SK-N-SH treated with all-trans-retinoic acid at 6 μM for 48 hours (cell line): ENCODE data around the gene RAG1.

ENCODE experiments used
- ATAC-seq: fragments of 200-7000 bp; cut with Tn5 transposase; 3 replicates; pipeline ENCODE4 v1.9.1; 2020; ENCODE audit warnings: mild to moderate bottlenecking, moderate library complexity
- BACH2 ChIP-seq: fragments of 250-450 bp; sonication (Bioruptor Pico); IDR thresholded peaks from 2 replicates; pipeline ENCODE4 v1.9.0; 2021; ENCODE audit warnings: mild to moderate bottlenecking, borderline replicate concordance
- CSDC2 ChIP-seq: fragments of 250-450 bp; sonication (Bioruptor Pico); IDR thresholded peaks from 2 replicates; pipeline ENCODE4 v1.5.0; 2020; ENCODE audit warnings: mild to moderate bottlenecking, moderate library complexity
- GLIS3 ChIP-seq: fragments of 250-450 bp; sonication (Bioruptor Pico); IDR thresholded peaks from 2 replicates; pipeline ENCODE4 v1.5.0; 2020; ENCODE audit warnings: mild to moderate bottlenecking, moderate library complexity
- ISL1 ChIP-seq: fragments of 250-450 bp; sonication (Bioruptor Pico); IDR thresholded peaks from 2 replicates; pipeline ENCODE4 v2.1.2; 2022; ENCODE audit warnings: mild to moderate bottlenecking, moderate library complexity
- OSR1 ChIP-seq: fragments of 250-450 bp; sonication (Bioruptor Pico); IDR thresholded peaks from 2 replicates; pipeline ENCODE4 v1.8.0; 2022; ENCODE audit warnings: moderate library complexity, mild to moderate bottlenecking, inconsistent platforms
- PPARA ChIP-seq: fragments of 250-450 bp; sonication (Bioruptor Pico); IDR thresholded peaks from 2 replicates; pipeline ENCODE4 v1.5.0; 2020; ENCODE audit warnings: mild to moderate bottlenecking, borderline replicate concordance
- RARB ChIP-seq: fragments of 250-450 bp; sonication (Bioruptor Pico); IDR thresholded peaks from 2 replicates; pipeline ENCODE4 v1.8.0; 2021; ENCODE audit warnings: mild to moderate bottlenecking, moderate library complexity
- SNAI2 ChIP-seq: fragments of 250-450 bp; sonication (Bioruptor Pico); IDR thresholded peaks from 2 replicates; pipeline ENCODE4 v1.5.0; 2020; ENCODE audit warnings: mild to moderate bottlenecking, moderate library complexity
- TCF4 ChIP-seq: fragments of 250-450 bp; sonication (Bioruptor Pico); IDR thresholded peaks from 2 replicates; pipeline ENCODE4 v1.8.0; 2021; ENCODE audit warnings: mild to moderate bottlenecking, moderate library complexity, borderline replicate concordance
- TOX ChIP-seq: fragments of 250-450 bp; sonication (Bioruptor Pico); IDR thresholded peaks from 2 replicates; pipeline ENCODE4 v1.8.0; 2021; ENCODE audit warnings: mild to moderate bottlenecking, moderate library complexity, borderline replicate concordance
- ZC3H10 ChIP-seq: fragments of 250-450 bp; sonication (Bioruptor Pico); IDR thresholded peaks from 2 replicates; pipeline ENCODE4 v1.5.1; 2021; ENCODE audit warnings: mild to moderate bottlenecking, moderate library complexity
- ZFP3 ChIP-seq: fragments of 250-450 bp; sonication (Bioruptor Pico); IDR thresholded peaks from 2 replicates; pipeline ENCODE4 v1.5.0; 2020; ENCODE audit warnings: mild to moderate bottlenecking, moderate library complexity
- ZFP30 ChIP-seq: fragments of 450-650 bp; formaldehyde crosslinking; IDR thresholded peaks from 2 replicates; pipeline ENCODE4 v1.5.0; 2022; ENCODE audit warnings: mild to moderate bottlenecking, moderate library complexity
- ZNF565 ChIP-seq: fragments of 450-650 bp; formaldehyde crosslinking; conservative IDR thresholded peaks from 2 replicates; pipeline ENCODE4 v1.5.0; 2020; ENCODE audit warnings: low read depth, mild to moderate bottlenecking, moderate library complexity
- ZNF70 ChIP-seq: fragments of 450-650 bp; formaldehyde crosslinking; IDR thresholded peaks from 2 replicates; pipeline ENCODE4 v1.5.0; 2020; ENCODE audit warnings: mild to moderate bottlenecking, moderate library complexity
- ZNF8 ChIP-seq: fragments of 450-650 bp; formaldehyde crosslinking; IDR thresholded peaks from 2 replicates; pipeline ENCODE4 v1.5.0; 2020; ENCODE audit warnings: mild to moderate bottlenecking, moderate library complexity
- TF ChIP-seq, protein P1 (sequence below): fragments of 250-450 bp; sonication (Bioruptor Pico); IDR thresholded peaks from 2 replicates; pipeline ENCODE4 v1.8.0; 2021; ENCODE audit warnings: low read depth, mild to moderate bottlenecking, moderate library complexity, borderline replicate concordance
- TF ChIP-seq, protein P2 (sequence below): fragments of 250-450 bp; sonication (Bioruptor Pico); IDR thresholded peaks from 2 replicates; pipeline ENCODE4 v1.5.1; 2020; ENCODE audit warnings: low read depth, mild to moderate bottlenecking, moderate library complexity
- TF ChIP-seq, protein P3 (sequence below): fragments of 250-450 bp; sonication (Bioruptor Pico); IDR thresholded peaks from 2 replicates; pipeline ENCODE4 v1.8.0; 2020; ENCODE audit warnings: mild to moderate bottlenecking, moderate library complexity, borderline replicate concordance
- TF ChIP-seq, protein P4 (sequence below): fragments of 250-450 bp; sonication (Bioruptor Pico); IDR thresholded peaks from 2 replicates; pipeline ENCODE4 v1.5.1; 2021; ENCODE audit warnings: mild to moderate bottlenecking, moderate library complexity

RAG1 gene

DNA sequence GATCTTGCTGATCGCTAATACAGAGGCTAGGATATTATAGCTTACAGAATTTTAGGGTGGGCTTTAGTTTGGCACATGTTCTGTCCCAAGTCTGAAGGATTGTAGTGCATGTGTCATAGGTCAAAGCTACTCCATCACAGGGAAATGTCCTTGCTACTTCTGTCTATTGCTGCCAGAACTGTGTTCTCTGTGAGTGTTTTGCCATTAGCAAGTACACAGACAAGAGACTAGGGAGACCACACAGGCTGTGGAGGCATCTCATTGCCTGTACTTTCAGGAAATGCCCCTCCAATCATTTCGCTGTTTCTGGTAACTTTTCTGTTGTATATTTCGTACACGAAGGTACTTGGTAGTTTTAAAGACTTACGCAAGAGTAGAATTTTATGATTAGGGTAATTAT, 55.7 kb downstream of the RAG1 start:
- ATAC-seq, result no peak
- TF ChIP-seq RARB (CRISPR knock-in tag) (no peak), ZFP30 (CRISPR knock-in tag) (no peak), ZFP3 (CRISPR knock-in tag) (no peak), ZNF565 (CRISPR knock-in tag) (no peak)
- TF ChIP-seq, protein P1, sequence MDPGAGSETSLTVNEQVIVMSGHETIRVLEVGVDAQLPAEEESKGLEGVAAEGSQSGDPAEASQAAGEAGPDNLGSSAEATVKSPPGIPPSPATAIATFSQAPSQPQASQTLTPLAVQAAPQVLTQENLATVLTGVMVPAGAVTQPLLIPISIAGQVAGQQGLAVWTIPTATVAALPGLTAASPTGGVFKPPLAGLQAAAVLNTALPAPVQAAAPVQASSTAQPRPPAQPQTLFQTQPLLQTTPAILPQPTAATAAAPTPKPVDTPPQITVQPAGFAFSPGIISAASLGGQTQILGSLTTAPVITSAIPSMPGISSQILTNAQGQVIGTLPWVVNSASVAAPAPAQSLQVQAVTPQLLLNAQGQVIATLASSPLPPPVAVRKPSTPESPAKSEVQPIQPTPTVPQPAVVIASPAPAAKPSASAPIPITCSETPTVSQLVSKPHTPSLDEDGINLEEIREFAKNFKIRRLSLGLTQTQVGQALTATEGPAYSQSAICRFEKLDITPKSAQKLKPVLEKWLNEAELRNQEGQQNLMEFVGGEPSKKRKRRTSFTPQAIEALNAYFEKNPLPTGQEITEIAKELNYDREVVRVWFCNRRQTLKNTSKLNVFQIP (CRISPR knock-in tag), result no peak

DNA sequence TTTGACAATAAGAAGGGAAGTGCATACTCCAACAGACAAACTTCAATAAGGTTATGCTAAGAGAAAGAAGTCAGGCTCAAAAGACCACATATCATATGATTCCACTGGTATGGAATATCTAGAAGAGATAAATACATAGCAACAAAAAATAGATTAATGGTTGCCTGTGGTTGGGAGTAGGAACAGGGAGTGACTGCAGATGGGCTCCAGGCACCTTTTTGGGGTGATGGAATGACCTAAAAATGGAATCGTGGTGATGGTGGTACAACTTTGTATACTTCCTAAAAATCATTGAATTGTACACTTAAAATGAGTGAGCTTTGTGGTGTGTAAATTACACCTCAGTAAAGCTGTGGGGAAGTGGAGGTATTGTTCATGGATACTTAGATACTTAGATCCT, 59.2 kb downstream of the RAG1 start:
- TF ChIP-seq ZNF70 (CRISPR knock-in tag) (no peak), CSDC2 (CRISPR knock-in tag) (no peak), GLIS3 (no peak), ISL1 (CRISPR knock-in tag) (no peak), TCF4 (CRISPR knock-in tag) (no peak), ZFP30 (CRISPR knock-in tag) (no peak), OSR1 (CRISPR knock-in tag) (no peak), BACH2 (no peak), ZFP3 (CRISPR knock-in tag) (no peak), RARB (CRISPR knock-in tag) (no peak), PPARA (CRISPR knock-in tag) (no peak), SNAI2 (CRISPR knock-in tag) (no peak), ZC3H10 (CRISPR knock-in tag) (no peak)
- TF ChIP-seq, protein P1 (CRISPR knock-in tag), result no peak
- TF ChIP-seq, protein P2, sequence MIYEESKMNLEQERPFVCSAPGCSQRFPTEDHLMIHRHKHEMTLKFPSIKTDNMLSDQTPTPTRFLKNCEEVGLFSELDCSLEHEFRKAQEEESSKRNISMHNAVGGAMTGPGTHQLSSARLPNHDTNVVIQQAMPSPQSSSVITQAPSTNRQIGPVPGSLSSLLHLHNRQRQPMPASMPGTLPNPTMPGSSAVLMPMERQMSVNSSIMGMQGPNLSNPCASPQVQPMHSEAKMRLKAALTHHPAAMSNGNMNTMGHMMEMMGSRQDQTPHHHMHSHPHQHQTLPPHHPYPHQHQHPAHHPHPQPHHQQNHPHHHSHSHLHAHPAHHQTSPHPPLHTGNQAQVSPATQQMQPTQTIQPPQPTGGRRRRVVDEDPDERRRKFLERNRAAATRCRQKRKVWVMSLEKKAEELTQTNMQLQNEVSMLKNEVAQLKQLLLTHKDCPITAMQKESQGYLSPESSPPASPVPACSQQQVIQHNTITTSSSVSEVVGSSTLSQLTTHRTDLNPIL, result no peak
- TF ChIP-seq, protein P3, sequence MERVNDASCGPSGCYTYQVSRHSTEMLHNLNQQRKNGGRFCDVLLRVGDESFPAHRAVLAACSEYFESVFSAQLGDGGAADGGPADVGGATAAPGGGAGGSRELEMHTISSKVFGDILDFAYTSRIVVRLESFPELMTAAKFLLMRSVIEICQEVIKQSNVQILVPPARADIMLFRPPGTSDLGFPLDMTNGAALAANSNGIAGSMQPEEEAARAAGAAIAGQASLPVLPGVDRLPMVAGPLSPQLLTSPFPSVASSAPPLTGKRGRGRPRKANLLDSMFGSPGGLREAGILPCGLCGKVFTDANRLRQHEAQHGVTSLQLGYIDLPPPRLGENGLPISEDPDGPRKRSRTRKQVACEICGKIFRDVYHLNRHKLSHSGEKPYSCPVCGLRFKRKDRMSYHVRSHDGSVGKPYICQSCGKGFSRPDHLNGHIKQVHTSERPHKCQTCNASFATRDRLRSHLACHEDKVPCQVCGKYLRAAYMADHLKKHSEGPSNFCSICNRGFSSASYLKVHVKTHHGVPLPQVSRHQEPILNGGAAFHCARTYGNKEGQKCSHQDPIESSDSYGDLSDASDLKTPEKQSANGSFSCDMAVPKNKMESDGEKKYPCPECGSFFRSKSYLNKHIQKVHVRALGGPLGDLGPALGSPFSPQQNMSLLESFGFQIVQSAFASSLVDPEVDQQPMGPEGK (CRISPR knock-in tag), result no peak
- TF ChIP-seq, protein P4, sequence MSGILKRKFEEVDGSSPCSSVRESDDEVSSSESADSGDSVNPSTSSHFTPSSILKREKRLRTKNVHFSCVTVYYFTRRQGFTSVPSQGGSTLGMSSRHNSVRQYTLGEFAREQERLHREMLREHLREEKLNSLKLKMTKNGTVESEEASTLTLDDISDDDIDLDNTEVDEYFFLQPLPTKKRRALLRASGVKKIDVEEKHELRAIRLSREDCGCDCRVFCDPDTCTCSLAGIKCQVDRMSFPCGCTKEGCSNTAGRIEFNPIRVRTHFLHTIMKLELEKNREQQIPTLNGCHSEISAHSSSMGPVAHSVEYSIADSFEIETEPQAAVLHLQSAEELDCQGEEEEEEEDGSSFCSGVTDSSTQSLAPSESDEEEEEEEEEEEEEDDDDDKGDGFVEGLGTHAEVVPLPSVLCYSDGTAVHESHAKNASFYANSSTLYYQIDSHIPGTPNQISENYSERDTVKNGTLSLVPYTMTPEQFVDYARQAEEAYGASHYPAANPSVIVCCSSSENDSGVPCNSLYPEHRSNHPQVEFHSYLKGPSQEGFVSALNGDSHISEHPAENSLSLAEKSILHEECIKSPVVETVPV, result no peak
- no peak for ATAC-seq

DNA sequence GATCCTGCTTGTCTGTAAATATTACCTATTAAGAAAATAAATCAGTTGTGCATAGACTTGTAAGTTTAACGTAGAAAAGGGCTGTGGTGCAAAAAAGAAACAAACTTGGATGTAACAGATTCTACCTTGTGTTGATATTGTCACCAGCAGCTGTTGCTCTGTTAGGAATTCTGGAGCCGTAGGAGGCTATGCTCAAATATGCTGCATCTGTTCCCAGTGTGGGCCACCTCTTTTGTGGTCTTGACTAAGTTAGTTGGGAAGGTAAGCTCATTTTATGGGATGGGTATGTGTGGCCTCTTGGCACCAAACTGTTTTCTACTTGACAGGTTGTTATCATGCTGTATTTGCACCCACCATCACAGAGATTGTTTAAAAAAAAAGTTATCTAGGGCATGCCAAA, 59.7 kb downstream of the RAG1 start:
- ATAC-seq, result no peak
- no peak for TF ChIP-seq ZNF8 (CRISPR knock-in tag)
- TF ChIP-seq ZNF565 (CRISPR knock-in tag), result no peak
- no peak for TF ChIP-seq BACH2
- TF ChIP-seq, protein P3 (CRISPR knock-in tag), result no peak

DNA sequence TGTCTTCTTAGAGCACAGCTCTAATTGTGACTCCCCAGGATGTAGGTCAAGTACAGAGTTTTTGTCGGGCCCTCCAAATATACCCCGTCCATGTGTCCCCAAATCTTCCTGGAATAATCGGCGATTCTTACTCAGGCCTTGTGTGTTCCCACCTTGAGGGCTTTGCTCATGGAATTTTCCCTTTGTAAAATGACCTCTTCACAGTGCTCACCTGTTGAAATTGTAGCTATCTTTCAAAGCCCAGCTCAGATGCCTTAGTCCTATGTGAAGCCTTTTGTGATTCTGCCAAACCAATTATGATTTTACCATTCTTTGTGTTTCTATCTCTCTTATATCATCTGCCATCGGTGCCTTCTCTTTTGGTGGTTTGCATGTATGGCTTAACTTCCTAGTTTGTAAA, 60.3 kb downstream of the RAG1 start:
- ATAC-seq, result no peak
- no peak for TF ChIP-seq ZFP3 (CRISPR knock-in tag)
- no peak for TF ChIP-seq PPARA (CRISPR knock-in tag)
- TF ChIP-seq, protein P4, result no peak
- TF ChIP-seq TOX (CRISPR knock-in tag), result no peak
- TF ChIP-seq, protein P2, result no peak
- no peak for TF ChIP-seq CSDC2 (CRISPR knock-in tag)
- no peak for TF ChIP-seq ZC3H10 (CRISPR knock-in tag)
- no peak for TF ChIP-seq ZNF565 (CRISPR knock-in tag)
- TF ChIP-seq, protein P3 (CRISPR knock-in tag), result no peak
- TF ChIP-seq GLIS3, result no peak
- no peak for TF ChIP-seq OSR1 (CRISPR knock-in tag)
